GM19452 (cell line): ENCODE results near the gene CMPK2.
"Not testable (repeated sequence)": the region's sequence is repeated elsewhere in the genome, so short reads cannot be mapped to it uniquely, and the experiment has no call there.

ENCODE experiments used
- ATAC-seq: cut with Tn5 transposase; IDR thresholded peaks from one replicate; pipeline ENCODE4 v1.9.1; 2021; ENCODE audit not compliant: unreplicated experiment

The CMPK2 gene

DNA sequence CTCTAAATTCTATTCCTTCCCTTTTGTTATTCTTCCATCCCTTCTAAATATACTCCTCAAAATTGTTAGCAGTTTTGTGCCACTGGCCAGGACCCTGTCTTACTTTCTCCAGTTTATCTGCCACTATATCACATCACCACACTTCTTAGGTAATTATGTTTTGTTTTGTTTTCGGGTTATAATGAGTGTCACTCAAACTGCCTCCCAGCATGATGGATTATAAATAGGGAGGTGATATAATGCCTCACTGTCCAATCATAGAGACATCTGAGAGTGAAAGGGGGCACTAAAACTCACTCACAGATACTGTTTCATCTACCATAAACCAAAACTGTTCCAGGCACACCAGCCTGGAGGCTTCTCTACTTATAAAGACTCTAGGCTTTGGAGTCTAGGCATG lies 15.3 kb upstream of the CMPK2 start:
- no peak for ATAC-seq

DNA sequence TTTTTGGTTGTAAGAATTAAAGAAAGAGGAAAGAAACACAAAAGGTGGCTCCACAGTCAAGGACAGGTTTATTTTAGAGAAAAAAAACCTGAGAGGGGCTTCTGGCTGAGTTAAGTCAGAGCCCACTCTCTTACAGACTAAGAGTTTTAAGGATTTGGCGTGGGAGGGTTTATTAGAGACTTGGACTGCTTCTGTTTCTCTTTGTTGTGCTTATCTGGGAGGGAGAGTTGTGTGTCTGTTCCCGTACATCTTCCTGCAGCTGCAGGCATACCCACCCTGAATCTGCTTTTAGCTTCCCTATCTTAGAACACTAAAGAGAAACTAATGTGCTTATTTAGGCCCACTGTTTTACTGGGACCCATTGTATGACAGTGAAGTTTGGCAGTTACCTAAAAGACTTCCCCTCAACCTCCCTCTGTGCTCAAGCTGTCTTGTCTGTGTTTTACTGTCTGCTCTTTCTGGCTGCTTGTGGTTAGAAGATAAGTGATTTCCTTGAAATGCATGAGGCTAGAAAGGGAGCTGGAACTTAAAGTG lies 14.6 kb upstream of the CMPK2 start:
- no peak for ATAC-seq

DNA sequence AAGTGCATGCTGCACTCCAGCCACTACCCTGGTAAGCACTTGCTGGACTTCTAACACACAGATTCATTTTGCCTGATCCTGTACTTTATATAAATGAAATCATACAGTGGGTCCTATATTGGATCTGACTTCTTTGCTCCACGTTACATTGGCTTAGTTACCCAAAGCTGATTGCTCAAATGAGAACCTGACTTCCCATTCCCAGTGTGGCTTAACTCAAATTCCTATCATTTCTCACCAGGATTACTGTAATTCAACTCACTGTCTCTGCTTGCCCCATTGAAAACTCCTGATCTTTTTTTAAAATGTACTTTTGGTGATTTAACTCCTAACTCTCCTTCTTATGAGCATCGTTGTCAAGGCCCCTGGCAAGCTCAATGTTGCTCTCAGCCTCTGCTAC lies 13.3 kb upstream of the CMPK2 start:
- ATAC-seq = no peak

DNA sequence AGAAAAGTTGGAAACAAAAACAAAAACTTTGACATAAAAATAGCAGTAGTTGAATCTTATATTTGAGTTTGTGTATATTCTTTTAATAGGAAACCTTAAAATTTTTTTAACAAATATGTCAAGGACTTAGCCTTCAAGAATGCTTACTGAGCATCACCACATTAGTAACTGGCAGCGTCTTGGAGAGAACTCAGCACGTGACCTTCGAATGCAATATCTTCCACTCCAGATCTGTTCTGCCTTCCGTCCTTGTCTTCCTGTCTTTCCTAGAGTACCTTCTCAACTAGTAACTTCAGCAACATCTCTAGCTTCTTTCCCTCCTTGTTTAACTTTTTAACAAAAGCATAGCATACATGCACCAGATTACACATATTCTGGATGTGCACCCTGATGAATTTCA lies 12.8 kb upstream of the CMPK2 start:
- no peak for ATAC-seq

DNA sequence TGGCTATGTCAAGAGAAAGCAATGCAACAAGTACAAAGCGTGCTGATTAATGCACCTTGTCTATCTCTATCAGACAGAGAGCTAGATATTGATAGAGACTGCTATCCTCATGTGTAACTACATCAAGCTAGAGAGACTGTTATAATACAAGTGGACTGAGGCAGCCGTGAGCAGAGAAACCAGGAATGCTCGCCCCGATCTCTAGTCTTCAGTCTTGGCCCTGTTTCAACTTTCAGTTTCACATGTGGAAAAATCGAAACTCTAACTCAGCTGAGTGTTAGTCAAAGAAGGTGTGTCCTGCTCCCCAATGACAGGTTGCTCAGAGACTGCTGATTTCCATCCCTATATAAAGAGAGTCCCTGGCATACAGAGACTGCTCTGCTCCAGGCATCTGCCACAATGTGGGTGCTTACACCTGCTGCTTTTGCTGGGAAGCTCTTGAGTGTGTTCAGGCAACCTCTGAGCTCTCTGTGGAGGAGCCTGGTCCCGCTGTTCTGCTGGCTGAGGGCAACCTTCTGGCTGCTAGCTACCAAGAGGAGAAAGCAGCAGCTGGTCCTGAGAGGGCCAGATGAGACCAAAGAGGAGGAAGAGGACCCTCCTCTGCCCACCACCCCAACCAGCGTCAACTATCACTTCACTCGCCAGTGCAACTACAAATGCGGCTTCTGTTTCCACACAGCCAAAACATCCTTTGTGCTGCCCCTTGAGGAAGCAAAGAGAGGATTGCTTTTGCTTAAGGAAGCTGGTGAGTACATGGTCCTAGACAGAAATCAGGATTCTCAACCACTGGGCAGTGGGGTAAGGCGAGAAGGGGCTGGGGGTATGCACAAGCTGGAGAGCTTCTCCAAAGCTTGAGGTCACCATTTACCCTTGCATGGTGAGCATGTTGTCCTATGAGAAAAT lies 11.9 kb upstream of the CMPK2 start, which contains the start of gene RSAD2:
Gene RSAD2, plus strand, starts transcription at position 376 of the 903 bp plus-strand sequence. Its CDS starts 24 bp downstream, at position 400.
- peak; percentile 84 for ATAC-seq

DNA sequence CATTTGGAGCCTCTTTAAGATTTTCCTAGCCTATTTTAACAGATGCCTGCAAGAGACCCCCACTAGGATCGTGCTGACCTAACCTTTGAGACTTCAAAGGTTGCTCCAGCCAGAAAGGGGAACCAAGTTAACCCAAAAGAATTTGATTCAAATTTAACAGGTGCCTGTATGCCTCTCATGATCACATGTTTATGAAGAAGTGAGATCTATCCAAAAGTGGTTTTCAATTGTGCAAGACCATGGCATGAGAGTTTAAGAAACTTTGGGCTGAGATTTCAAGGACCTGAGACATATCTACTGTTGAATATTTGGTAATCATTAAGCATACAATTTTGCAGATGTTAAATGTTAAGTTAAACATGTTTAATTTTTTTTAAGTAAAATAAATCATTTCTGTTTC lies 10.6 kb upstream of the CMPK2 start:
- no peak for ATAC-seq

DNA sequence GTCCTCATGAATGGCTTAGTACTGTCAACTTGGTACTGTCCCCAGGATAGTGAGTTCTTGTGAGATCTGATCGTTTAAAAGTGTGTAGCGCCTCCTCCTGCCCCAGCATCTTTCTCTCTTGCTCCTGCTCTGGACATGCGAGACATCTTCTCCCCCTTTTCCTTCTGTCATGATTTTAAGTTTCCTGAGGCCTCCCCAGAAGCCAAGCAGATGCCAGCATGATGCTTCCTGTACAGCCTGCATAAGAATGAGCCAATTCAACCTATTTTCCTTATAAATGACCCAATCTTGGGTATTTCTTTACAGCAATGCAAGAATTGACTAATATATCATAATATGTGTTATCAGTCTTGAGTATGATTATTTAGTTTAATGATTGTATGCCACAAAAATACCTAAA lies 8.3 kb upstream of the CMPK2 start:
- no peak for ATAC-seq

DNA sequence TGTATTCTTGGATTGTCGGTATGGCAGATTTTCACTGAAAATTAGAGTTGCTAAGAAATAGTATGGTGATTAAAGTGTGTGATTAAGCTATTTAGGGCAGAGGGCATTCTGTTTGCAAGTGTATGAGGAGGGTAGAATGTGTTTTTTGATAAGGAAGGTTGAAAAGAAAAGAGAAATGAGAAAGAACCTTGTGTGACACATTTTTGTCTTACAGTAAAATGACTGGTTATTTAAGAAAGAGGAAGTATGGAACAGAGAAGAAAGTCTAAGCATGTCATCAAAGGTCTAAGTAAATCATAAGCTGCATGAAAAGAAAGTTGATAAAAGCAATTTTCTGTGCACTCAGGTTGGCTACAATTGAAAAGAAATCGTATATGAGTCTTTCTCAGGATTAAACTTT lies 6.7 kb upstream of the CMPK2 start:
- ATAC-seq = no peak

DNA sequence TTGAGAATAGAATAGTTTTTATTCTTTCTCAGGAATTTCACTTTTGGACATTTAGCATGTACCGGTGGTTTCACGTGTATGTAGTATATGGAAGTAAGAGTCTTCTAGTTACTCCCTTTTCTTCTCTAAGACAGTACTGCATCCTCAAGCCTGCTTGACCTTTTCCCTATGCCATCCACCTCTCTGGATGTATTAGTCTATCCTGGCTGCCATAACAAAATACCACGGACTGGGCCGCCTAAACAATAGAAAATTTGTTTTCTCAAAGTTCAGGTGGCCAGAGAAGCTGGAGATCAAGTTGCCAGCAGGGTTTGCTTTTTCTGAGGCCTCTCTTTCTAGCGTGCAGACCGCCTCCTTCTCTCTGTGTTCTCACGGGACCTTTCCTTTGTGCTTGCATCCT lies 1.3 kb upstream of the CMPK2 start:
- ATAC-seq = no peak

DNA sequence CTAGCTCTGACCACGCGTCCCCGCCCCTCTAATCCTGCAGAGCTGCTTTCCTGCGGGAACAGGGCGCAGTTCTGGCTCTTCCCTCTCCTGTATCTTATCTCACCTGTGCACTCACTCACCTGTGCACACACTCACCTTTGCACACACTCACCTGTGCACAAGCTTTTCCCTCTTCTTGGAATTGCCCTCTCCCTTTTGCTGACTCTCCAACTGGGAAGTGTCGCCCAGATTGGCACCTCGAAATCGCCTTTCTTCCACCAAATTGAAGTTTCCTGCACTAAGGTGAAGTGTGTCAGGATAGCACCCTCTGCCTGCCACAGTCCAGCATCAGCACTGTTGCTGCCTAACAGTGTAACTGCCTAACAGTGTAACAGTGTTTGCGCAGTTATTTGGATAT lies 566 bp upstream of the CMPK2 start:
- no peak for ATAC-seq

DNA sequence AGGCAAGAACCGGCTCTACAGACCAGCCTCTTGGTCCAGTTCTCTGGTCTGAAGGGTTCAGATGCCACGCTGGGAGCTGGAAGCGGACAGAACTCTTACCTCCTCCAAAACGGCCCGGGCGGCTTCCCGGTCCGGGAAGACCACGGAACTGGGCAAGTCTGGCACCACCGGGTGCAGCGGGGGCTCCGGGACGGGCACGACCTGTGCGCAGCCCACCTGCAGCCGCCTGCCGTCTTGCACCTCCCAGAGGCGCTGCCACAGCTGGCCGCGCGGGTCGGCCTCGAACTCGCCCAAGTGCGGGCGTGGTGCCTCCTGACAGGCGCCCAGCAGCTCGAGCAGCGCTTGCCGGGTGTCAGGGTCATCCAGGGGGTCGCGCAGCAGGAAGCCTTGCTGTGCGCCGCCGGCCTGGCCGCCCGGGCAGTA lies 773 bp downstream of the CMPK2 start:
- ATAC-seq = peak; percentile 23

DNA sequence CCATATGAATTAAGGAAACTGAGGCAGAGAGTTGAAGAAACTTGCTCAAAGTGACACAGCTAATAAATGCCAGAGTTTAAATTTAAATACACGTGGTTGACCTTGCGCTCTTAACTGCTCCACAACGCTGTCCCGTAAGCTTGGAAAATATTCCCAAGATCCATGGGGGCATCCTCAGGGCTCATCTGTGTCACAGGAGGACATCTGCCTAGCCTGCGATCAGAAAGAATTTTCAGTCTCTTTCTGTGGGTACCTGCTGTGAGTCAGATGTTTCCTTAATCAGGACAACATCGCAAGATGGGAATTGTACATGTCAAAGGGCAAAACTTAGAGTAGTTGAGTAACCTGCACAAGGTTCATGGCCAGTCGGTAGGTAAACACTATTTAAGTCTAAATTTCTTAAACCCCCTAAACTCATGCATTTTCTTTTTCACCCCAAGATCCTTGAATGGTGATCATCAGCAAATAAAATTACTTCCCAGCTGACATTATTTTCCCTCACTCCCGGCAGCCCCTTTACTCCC lies 1.4 kb downstream of the CMPK2 start:
- ATAC-seq = no peak

DNA sequence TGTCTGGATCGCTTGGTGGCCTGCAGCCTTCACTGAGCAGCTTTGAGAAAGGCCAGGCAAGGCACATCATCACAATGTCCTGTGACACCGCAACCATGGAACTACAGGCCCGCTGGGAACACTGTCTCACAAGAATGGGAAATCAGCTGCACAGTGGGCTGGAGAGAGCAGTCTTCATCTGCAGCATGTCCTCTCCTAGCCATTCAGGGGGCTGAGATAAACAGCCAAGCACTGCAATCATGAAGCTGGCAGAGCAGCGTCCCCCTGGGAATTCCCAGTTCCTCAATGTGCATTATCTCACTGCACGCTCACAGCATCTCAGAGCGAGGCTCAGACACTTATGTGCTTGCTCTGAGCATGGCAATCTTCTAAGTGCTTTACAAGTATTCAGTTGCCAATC lies 1.9 kb downstream of the CMPK2 start:
- ATAC-seq = no peak

DNA sequence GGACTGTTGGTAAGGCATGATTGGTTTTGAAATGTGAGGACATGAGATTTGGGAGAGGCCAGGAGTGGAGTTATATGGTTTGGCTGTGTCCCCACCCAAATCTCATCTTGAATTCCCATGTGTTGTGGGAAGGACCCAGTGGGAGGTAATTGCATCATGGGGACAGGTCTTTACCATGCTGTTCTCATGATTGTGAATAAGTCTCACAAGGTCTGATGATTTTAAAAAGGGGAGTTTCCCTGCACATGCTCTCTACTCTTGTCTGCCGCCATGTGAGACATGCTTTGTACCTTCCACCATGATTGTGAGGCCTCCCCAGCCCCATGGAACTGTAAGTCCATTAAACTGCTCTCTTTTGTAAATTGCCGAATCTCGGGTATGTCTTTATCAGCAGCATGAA lies 5.4 kb downstream of the CMPK2 start:
- ATAC-seq = no peak

DNA sequence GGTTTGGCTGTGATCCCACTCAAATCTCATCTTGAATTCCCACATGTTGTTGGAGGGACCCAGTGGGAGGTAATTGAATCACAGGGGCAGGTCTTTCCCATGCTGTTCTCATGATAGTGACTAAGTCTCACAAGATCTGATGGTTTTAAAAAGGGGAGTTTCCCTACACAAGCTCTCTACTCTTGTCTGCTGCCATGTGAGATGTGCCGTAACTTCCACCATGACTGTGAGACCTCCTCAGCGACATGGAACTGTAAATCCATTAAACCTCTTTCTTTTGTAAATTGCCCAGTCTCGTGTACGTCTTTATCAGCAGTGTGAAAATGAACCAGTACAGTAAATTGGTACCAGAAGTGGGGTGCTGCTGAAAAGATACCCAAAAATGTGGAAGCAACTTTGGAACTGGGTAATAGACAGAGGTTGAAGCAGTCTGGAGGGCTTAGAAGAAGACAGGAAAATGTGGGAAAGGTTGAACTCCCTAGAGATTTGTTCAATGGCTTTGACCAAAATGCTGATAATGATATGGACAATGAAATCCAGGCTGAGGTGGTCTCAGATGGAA lies 7.2 kb downstream of the CMPK2 start:
- ATAC-seq = not testable (repeated sequence)

DNA sequence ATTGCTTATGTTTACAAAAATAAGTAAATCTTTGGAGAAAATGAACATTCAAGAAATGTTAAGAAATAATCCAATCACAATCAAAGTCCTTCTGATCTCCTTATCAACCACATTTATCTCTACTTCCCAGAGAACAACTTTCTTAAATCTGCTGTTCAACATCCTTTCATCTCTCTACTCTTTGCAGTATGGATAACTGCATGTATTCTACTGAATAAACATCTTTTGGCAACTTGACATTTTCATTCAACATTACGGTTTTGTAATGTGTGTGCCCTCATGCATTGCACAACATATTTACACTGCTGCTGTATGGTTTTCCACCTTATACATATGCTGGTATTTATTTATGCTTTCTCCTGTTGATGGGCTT lies 9.2 kb downstream of the CMPK2 start:
- no peak for ATAC-seq

DNA sequence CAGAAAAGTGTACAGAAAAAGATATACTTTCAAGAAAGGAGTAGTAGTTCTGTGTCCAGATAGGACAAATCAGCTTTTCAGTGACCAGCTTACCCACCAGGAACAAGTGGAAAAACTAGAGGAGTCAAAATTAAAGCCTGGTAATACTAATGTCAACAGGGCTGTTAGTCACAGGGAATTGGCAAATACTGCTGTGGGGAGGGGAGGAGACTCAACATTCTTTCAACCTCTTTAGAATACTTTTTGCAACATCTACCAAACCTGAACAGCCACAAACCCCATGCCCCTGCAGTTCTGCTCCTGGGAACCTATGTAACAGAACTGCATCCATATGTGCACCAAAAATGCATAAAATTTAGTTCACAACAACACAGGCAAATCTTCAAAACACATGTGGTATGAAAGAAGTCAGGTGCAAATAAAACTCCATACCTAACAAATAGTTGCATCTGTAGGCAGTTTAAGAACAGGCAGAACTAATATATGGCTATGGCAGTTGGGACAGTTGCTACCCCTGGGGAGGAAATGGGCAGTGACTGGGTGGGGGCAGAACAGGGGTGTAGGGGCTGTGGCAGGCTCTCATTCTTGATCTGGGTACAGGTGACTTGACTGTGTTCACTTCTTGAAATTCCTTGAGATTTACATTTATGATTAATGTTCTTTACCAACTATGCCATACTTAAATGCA lies 9.7 kb downstream of the CMPK2 start:
- ATAC-seq = no peak

DNA sequence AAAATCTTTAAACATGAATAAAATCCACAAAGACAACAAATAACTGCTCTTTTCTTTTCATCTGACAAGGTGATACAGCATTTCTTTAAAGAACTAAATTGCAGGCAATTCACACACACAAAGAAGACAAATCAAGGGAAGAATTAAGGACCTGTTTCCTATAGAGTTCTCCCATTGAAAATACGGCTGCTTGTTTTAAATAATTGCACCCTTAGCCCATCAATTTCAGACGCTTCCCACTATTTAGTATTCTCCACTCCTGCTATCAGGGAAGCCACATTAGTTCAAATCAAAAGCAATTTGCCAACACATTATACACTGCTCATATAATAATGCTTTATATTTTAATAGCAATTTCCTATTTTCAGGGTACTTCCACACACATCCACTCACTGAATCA lies 11.3 kb downstream of the CMPK2 start:
- ATAC-seq = no peak

DNA sequence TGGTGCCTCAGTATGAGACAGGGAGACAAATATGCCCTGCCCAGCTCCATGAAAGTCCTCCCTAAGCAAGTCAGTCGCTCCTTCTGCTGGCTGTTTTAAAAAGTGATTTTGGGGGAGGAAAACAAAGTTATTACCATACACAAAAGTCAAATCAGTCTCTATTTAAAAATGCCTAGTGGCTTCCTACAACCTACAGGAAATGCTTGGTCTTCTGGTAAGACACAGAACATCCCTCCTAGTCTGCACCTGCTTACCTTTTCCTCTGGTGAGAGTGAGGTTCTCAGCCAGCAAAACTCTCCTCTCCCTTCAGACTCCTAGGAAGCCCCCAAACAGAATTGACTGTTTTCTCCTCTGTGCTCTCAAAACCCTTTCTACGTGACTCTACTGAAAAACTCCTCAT lies 13.5 kb downstream of the CMPK2 start:
- ATAC-seq = no peak

DNA sequence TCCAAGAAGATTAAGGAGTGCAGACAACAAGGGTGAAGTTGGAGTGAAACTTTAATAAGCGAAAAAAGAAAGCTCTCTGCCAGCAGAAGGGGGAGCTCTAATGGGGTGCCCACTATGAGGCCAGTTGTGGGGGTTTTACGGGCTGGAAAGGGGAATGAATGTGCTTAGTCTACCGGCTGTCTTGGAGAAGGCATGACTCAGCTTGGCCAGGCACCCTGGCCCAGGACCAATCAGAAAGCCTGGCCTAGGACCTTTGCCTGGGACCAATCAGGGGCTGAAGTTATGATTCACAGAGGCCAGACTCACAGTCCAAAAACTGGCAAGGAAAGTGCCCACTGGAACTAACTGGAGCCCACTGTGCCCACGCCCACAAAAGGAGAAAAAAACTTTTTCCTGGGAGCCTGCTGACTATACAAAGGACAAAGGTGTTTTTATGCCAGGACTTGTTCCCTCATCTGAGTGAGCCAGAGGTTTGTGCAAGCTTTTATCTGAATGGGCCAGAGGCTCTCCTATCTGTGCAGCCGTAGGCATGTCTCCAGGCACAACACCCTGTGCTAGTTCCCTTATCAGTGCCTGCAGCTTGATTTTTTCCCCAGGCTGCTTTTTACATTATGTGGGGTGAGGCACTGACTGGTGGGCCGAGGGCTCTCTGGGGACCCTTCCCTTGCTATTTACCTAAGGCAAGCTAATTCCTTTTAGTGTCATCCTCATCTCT lies 18.6 kb downstream of the CMPK2 start:
- ATAC-seq = no peak

DNA sequence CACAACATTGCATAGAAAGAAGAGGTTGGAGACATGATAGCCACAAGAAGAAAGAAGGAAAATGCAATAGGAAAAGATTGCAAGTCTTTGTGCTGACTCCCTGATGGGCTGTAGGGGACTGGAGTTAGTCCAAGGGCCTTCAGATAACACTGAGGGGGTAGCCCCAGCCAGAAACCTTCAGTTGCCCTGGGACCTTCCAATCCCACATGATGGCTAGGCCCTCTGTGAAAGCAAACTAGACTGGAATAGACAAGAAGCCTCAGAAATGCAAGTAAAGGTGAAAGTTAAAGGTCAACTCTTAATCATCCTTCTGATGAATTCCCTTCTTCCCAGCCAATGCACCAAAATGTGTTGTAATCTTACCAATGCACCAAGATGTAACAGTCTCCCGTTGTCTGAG lies 19.2 kb downstream of the CMPK2 start:
- ATAC-seq = no peak
